Thyroid gland (tissue), 4 donors: ENCODE results near the gene PLXND1. TPM values are rescaled to one million over a fixed set of nuclear protein-coding genes. Genes with fewer than 3 reads are reported as not detected.
A peak's percentile ranks its signal among the peaks of the same experiment; 100 is the strongest.

Source experiments
- DNase-seq, 2 donors: peaks; one replicate each; pipeline ENCODE4 v3.0.0-alpha.2; 2019
- H3K27ac ChIP-seq, 3 donors: fragments of 200-600 bp; sonication (generic); 1 replicate in 2 of 3; 2 replicates in 1 of 3; pipeline ENCODE4 v1.5.1; 2016 to 2019; ENCODE audit warnings: mild to moderate bottlenecking in 1 of 3, moderate library complexity in 1 of 3
- H3K27me3 ChIP-seq: fragments of 200-600 bp; sonication (generic); one replicate; pipeline ENCODE4 v1.5.1; 2019
- H3K36me3 ChIP-seq, 2 donors: fragments of 200-600 bp; sonication (generic); one replicate each; pipeline ENCODE4 v1.5.1; 2016 to 2019
- H3K4me1 ChIP-seq, 2 donors: fragments of 200-600 bp; sonication (generic); one replicate each; pipeline ENCODE4 v1.5.1; 2017 to 2019
- H3K4me3 ChIP-seq, 3 donors: fragments of 200-600 bp; sonication (generic); replicated peaks in 1 of 3; 1 replicate in 2 of 3; 2 replicates in 1 of 3; pipeline ENCODE4 v1.5.1; 2016; ENCODE audit warnings: mild to moderate bottlenecking in 1 of 3
- H3K9me3 ChIP-seq: fragments of 200-600 bp; sonication (generic); one replicate; pipeline ENCODE4 v1.5.1; 2017
- POLR2A ChIP-seq, 2 donors: fragments of 450-650 bp; IDR thresholded peaks; one replicate each; pipeline ENCODE4 v1.6.1; 2017; ENCODE audit warnings: antibody characterized with exemption in 2 of 2, mild to moderate bottlenecking in 2 of 2, moderate library complexity in 1 of 2
- WGBS, 2 donors: methylation state at CpG; one replicate each; pipeline ENCODE4 v1.1.5; 2017; 5-methylcytosine and 5-hydroxymethylcytosine counted together
- intact Hi-C: fragments of 100-400 bp; cut with DNase I; formaldehyde crosslinking; loops from one replicate; pipeline ENCODE4 v1.15.1; 2023
- total RNA-seq, 4 donors: library from RNA; depleted of rRNA; stranded (reverse); fragments of >200 nt; gene quantifications; one replicate each; pipeline ENCODE4 v1.2.3, GENCODE V29; 2016
- TF ChIP-seq, protein P1 (sequence below), 6 experiments: fragments of 200-600 bp in 3 of 6; fragments of 450-650 bp in 3 of 6; sonication (generic) in 3 of 6; IDR thresholded peaks; one replicate each; pipeline ENCODE4 v1.5.1; 2016 to 2019; ENCODE audit warnings: antibody characterized with exemption in 6 of 6, mild to moderate bottlenecking in 2 of 6, inconsistent platforms in 1 of 6, moderate library complexity in 1 of 6

Gene PLXND1
- total RNA-seq, 4 donors from 2014 or later, result 50.7 to 69.8 (median 60.8) TPM

DNA sequence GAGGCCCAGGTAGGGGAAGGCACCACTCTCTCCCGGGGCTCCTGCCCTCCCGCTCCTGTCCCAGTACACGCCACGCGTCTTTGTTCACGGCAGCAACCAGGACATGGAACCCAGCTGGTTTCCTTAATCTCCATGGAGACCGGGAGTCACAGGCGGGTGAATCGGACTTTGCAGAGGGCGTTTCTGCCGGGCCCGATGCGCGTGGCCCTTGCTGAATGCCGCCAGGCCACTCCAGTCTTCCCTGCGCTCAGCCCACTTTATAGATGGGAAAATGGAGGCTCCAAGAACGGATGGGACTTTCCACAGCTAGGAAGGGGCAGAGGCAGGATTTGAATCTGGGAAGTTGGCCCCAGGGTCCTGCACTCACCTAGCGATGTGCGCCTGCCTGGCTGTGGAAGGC, 7.4 kb downstream of the PLXND1 start:
- Histone ChIP-seq H3K4me1 (peaks cover 29 to 81% of the 10 kb centered on the region in 2 donors), H3K9me3 (no peaks in the 10 kb centered on the region), H3K4me3 (no peak overlapping the region), H3K27ac (peak overlapping the region; percentile 42 to 92 (median 75)), H3K27me3 (no peaks in the 10 kb centered on the region), H3K36me3 (no peaks in the 10 kb centered on the region)
- no peak for DNase-seq
- no peak for TF ChIP-seq POLR2A (IDR thresholded peaks at IDR 0.05)
- TF ChIP-seq, protein P1, sequence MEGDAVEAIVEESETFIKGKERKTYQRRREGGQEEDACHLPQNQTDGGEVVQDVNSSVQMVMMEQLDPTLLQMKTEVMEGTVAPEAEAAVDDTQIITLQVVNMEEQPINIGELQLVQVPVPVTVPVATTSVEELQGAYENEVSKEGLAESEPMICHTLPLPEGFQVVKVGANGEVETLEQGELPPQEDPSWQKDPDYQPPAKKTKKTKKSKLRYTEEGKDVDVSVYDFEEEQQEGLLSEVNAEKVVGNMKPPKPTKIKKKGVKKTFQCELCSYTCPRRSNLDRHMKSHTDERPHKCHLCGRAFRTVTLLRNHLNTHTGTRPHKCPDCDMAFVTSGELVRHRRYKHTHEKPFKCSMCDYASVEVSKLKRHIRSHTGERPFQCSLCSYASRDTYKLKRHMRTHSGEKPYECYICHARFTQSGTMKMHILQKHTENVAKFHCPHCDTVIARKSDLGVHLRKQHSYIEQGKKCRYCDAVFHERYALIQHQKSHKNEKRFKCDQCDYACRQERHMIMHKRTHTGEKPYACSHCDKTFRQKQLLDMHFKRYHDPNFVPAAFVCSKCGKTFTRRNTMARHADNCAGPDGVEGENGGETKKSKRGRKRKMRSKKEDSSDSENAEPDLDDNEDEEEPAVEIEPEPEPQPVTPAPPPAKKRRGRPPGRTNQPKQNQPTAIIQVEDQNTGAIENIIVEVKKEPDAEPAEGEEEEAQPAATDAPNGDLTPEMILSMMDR (IDR thresholded peaks at IDR 0.05), result no peak
- 74 to 83% methylated on average over 5 to 19 of the region's 19 CpGs for WGBS, 2 donors
- intact Hi-C loops, result no loop called here

DNA sequence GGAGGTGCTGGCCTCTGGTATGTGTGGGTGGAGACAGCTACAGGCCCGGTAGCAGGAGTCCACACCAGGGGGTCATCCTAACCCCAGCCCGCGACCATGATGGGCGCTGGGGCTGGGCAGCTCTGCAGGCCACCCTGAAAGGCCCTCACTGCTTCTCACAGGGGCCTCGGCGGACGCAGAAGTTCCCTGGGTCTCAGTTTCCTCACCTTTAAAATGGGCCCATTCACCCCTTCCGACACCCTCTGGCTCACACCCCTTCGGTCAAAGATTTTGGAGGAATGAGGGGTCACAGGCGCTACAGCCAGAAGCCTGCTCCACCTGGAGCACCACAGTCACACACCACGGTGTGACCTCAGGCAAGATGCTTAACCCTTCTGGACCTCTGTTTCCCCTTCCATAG, 8.0 kb downstream of the PLXND1 start:
- intact Hi-C loops, result no loop called here
- Histone ChIP-seq H3K27ac (peak overlapping the region in 2 of 3 donors; percentile 75 to 92), H3K4me3 (no peak overlapping the region), H3K4me1 (peaks cover 29 to 87% of the 10 kb centered on the region in 2 donors), H3K9me3 (no peaks in the 10 kb centered on the region), H3K27me3 (no peaks in the 10 kb centered on the region), H3K36me3 (no peaks in the 10 kb centered on the region)
- no peak for DNase-seq
- WGBS, 2 donors, result 84% methylated on average over 7 to 11 of the region's 11 CpGs
- TF ChIP-seq, protein P1 (IDR thresholded peaks at IDR 0.05), result no peak
- no peak for TF ChIP-seq POLR2A (IDR thresholded peaks at IDR 0.05)

DNA sequence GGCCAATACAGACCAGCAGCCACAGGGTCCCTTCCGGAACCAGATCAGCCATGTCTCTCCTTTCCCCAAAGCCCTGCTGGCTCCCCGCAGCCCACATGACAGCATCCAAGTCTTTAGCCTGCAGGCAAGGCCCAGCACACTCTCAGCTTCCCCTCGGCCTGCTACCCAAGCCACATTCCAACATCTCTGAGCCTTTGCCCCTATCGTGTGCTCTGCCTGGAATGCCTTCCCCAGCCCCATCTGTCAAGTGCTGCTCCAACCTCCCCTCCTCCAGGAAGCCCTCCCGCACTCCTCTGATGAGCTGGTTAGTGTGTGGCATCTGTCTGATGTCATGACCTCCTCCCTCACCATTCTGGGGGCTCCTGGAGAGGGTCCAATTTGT, 8.5 kb downstream of the PLXND1 start:
- no peak for DNase-seq
- Histone ChIP-seq H3K27ac (peak overlapping the region; percentile 75 to 92 (median 82)), H3K4me1 (peaks cover 33 to 91% of the 10 kb centered on the region in 2 donors), H3K4me3 (no peak overlapping the region), H3K36me3 (no peaks in the 10 kb centered on the region), H3K9me3 (no peaks in the 10 kb centered on the region), H3K27me3 (no peaks in the 10 kb centered on the region)
- 50 to 61% methylated on average over 3 to 5 of the region's 5 CpGs for WGBS, 2 donors
- TF ChIP-seq, protein P1 (IDR thresholded peaks at IDR 0.05), result no peak
- TF ChIP-seq POLR2A (IDR thresholded peaks at IDR 0.05), result no peak
- intact Hi-C loops, result no loop called here

DNA sequence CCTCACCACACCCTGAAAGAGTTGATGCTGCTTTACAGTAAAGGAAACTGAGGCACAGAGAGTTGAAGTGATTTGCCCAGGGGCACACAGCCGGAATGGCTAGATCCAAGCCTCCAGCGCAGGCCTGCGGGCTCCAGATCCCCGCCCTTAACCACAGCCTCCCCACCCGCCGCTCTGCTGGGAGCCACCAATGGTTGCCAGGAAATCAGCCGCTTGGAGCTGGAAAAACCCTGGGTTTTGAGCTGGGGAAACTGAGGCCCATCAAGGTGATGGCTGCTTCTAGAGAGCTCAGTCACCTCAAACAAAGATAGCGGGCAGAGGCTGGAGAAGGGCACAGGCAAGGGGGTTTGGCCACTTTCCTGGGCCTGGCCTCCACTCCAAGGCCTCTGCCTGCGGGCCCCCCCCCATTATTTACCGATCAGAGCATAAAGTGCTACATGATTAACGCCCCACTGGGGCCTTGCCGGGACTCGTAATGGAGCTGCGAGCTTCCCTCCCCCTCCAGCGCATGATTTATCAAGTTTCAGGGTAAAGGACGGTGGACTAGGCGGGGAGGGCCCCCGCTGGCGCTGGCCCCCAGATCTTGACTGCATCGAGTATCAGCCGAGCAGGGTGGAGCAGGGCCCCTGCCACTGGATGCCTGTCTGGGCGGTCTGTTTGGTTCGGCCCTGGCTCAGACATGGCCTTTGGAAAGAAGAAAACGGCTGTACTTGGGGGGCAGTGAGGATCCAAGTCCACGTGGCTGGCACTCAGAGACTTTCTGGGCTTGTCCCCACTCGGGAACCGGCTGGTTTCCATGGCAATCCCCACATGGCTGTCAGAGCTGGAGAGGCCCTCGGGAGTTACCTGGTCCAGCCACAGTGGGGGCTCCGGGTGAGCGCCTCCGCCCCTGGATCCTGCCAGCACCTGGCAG, 9.1 kb downstream of the PLXND1 start:
- intact Hi-C loops, result no loop called here
- H3K9me3 ChIP-seq, result no peaks in the 10 kb centered on the region
- H3K4me1 ChIP-seq, result peaks cover 35 to 91% of the 10 kb centered on the region in 2 donors
- H3K27me3 ChIP-seq, result no peaks in the 10 kb centered on the region
- TF ChIP-seq POLR2A (IDR thresholded peaks at IDR 0.05), result no peak
- TF ChIP-seq, protein P1 (IDR thresholded peaks at IDR 0.05), result no peak
- 47 to 49% methylated on average over 13 to 30 of the region's 31 CpGs for WGBS, 2 donors
- no peak for DNase-seq
- H3K4me3 ChIP-seq, result no peak overlapping the region
- H3K27ac ChIP-seq, result peak overlapping the region; percentile 75 to 92 (median 82)
- H3K36me3 ChIP-seq, result no peaks in the 10 kb centered on the region
